Mesodermal cell (in vitro differentiated cells): Measurements from ENCODE around the gene LECT2.

ENCODE experiments used
- H3K27ac ChIP-seq: 2 replicates; pipeline ENCODE4 v1.7.0; 2013; ENCODE audit warnings: mild to moderate bottlenecking, low read depth, low read length, moderate library complexity; ENCODE audit not compliant: severe bottlenecking
- H3K36me3 ChIP-seq: 2 replicates; pipeline ENCODE4 v1.7.1; 2013; ENCODE audit warnings: mild to moderate bottlenecking, low read length, moderate library complexity; ENCODE audit not compliant: control insufficient read depth, insufficient read depth
- H3K4me1 ChIP-seq: one replicate; pipeline ENCODE4 v1.7.1; 2013; ENCODE audit warnings: mild to moderate bottlenecking, low read length; ENCODE audit not compliant: insufficient read depth, control insufficient read depth, poor library complexity, severe bottlenecking
- H3K4me3 ChIP-seq: 2 replicates; pipeline ENCODE4 v1.7.0; 2013; ENCODE audit warnings: low read length, control low read depth, mild to moderate bottlenecking; ENCODE audit not compliant: insufficient read depth, poor library complexity, severe bottlenecking; ENCODE audit errors: extremely low read depth
- H3K9me3 ChIP-seq: 2 replicates; pipeline ENCODE4 v1.7.1; 2013; ENCODE audit warnings: mild to moderate bottlenecking, low read length, moderate library complexity; ENCODE audit not compliant: control insufficient read depth
- WGBS, 2 experiments: methylation state at CpG; one replicate each; pipeline ENCODE4 v1.1.5; 2013; ENCODE audit warnings: missing lambda C conversion rate in 2 of 2; ENCODE audit not compliant: insufficient coverage in 2 of 2; 5-methylcytosine and 5-hydroxymethylcytosine counted together

The LECT2 gene

DNA sequence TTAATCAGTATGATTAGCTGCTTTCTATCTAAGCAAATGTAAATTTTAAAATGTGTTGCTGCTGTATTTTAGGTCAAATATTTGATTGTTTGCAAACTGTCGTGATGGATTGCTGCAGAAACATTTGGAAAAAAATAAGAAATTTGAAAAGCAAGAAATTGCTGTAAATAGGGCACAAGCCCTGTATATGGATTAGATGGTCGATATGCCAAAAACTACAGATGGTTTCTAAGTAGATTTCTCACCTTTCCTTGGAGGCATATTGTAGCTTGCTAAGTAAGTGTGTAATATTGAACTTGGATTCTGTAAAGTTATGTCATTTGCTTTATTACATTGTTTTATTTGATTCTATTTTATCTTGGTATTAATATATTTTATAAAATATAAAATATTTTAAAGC is 13.1 kb downstream of the LECT2 start:
- Histone ChIP-seq H3K4me3 (no peak overlapping the region), H3K9me3 (no peaks in the 10 kb centered on the region), H3K36me3 (no peaks in the 10 kb centered on the region), H3K27ac (no peak overlapping the region), H3K4me1 (no peaks in the 10 kb centered on the region)
- 71 to 95% methylated on average over 2 of the region's 2 CpGs for WGBS, 2 experiments

DNA sequence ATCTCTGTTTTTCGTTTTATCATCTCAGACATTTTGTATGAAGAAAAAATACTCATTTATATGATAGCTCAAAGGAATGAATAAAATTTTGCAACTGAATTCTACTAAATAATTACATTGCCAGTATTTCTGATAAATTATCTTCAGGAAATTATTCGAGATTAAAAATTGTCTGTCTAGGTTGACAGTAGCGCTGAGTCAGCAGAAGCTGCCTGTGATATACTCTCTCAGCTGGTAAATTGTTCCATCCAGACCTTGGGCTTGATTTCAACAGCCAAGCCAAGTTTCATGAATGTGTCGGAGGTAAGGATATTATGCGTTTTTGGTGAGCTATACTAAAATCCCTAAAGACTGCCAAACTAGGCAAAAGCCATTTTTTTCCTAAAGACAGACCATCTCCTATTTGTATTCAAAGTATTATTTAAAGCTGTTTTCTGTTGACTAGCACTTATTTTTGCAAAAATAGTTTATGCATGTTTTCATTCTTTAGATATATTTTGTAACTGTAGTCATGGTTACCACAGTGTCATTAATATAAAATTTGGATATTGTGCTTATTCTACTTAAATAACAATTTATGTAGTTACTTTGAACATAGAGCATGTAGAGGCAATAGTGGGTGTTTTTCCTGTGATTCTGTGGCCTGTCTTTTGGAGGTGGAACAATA is 17.4 kb downstream of the LECT2 start:
- Histone ChIP-seq H3K36me3 (no peaks in the 10 kb centered on the region), H3K27ac (no peak overlapping the region), H3K4me3 (no peak overlapping the region), H3K9me3 (no peaks in the 10 kb centered on the region), H3K4me1 (no peaks in the 10 kb centered on the region)
- WGBS, 2 experiments = 90 to 95% methylated on average over 2 to 3 of the region's 5 CpGs

DNA sequence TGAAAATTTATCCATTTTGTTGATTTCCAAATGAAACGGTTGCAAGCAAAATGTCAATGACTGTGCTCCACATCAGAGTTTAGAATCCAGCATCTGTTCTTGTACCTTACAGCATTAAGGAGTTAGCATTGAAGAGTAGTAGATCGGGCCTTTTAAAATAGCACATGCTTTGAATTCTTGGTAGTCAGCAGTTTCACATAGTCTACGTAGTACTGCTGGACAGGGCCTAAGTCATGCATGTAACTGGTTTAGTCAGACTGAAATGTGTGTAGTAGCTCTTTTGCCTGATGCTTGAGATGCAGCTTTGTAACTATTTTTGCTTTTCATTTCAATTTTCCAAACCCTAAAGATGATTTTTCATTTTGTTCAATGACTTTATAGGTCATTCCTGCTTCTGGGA is 19.8 kb downstream of the LECT2 start:
- Histone ChIP-seq H3K27ac (no peak overlapping the region), H3K9me3 (no peaks in the 10 kb centered on the region), H3K4me1 (no peaks in the 10 kb centered on the region), H3K36me3 (no peaks in the 10 kb centered on the region), H3K4me3 (no peak overlapping the region)
- WGBS, 2 experiments = 73 to 93% methylated on average over 3 of the region's 3 CpGs

DNA sequence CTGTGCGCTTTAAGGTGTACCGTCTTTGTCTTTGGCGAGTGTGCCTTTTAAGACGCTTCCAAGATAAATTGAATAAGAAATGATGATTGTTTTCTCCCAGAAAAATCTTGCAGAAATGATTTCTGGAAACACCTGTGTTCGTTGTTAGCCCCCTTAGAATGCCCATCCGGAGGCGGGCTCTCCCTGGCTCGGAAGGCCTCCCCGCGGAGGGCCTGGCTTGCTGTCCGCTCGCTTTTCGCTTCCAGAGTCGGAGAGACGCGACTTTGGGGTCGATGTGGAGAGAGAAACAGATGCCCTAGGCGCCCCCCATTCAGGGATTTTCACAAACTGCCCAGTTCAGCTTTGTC is 23.9 kb downstream of the LECT2 start:
- WGBS, 2 experiments = 7 to 14% methylated on average over 7 of the region's 18 CpGs
- Histone ChIP-seq H3K4me1 (no peaks in the 10 kb centered on the region), H3K36me3 (no peaks in the 10 kb centered on the region), H3K4me3 (peak overlapping the region; percentile 29), H3K27ac (no peak overlapping the region), H3K9me3 (no peaks in the 10 kb centered on the region)

DNA sequence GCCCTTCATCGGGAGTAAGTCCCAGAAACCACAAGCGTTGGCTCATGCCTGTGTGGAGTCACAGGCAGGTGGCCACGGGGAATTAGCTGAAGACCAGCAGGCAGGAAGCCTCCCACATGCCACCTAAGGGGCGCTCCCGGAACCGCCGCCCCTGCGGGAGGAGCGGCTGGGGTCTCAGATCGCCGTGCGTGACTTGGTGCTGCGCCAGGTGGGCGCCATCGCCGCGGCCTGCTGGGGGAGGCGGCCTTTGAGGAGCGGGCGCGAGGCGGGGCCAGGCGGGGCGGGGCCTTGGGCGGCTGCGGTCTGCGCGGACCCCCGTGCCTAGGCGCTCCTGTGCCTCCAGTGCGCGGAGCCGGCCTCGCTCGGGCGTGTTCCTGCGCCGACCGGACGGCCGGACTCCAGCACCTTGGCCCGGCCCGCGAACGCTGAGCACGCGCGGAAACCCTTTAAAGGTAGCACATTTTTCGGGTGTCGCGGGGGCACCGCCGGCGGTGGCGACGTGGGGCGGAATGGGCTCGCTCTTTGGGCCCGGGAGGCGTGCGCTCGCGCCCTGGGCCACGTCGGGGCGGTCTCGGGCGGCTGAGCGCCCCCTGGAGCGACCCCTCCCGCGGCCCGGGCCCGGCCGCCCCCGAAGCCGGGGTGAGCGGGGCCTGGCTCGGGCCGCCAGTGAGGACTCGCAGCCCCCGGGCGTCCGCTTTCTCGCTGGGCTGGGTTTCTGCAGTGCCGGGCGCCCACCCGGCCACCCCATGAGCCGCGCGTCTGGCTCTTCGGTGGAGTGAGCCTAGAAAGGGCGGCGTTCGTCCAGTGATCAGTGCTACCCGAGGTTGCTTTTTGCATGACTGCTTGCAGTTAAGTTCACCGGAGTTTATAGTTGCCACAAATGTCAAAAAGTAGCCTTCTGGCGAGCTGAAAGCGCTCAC is 24.5 kb downstream of the LECT2 start:
- Histone ChIP-seq H3K4me3 (peak overlapping the region; percentile 29), H3K4me1 (no peaks in the 10 kb centered on the region), H3K36me3 (no peaks in the 10 kb centered on the region), H3K9me3 (no peaks in the 10 kb centered on the region), H3K27ac (no peak overlapping the region)
- WGBS, 2 experiments = 2% methylated on average over 96 to 98 of the region's 99 CpGs

DNA sequence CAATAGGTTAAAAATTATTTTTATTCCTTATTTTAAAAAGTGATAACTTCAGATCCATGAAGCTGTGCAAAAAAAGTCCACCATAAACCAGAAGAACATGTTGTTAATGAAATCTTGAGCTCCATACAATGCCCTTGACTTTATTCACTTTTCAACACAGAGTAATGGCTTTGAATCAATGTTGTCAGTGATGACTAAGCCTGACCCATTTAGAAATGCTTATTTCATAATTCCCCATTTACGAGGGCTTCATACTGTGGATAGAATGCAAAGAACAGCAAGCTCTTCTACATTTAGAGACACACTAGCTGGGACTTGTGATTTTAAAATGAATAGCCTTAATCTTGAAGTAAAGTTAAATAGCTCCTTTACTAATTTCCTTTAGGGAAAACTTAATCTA is 33.4 kb downstream of the LECT2 start:
- Histone ChIP-seq H3K36me3 (no peaks in the 10 kb centered on the region), H3K9me3 (no peaks in the 10 kb centered on the region), H3K27ac (no peak overlapping the region), H3K4me1 (no peaks in the 10 kb centered on the region), H3K4me3 (no peak overlapping the region)
- WGBS, 2 experiments = no CpG with 5 or more reads among the region's 1 CpG

DNA sequence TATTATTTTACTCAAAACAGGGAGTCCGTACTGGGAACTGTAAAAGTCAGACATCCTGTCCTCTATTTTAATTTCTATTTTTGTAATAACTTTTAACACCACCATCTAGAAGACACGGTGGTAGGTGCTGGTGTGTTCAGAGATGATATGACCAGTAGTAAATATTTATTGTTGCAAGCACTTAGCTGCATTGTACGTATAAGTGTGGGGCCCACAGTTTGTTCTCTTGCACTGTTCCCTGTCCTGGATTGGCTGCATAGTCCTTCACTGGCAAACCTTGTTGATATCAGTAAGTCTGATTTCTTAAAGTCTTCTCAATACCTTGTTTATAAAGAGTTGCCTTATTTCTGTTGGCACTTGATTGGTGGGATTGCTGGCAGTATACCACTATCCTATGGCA is 34.6 kb downstream of the LECT2 start:
- H3K4me1 ChIP-seq = no peaks in the 10 kb centered on the region
- H3K27ac ChIP-seq = no peak overlapping the region
- no peak overlapping the region for H3K4me3 ChIP-seq
- no peaks in the 10 kb centered on the region for H3K9me3 ChIP-seq
- no peaks in the 10 kb centered on the region for H3K36me3 ChIP-seq
- WGBS, 2 experiments = 83 to 89% methylated on average over 1 of the region's 3 CpGs

DNA sequence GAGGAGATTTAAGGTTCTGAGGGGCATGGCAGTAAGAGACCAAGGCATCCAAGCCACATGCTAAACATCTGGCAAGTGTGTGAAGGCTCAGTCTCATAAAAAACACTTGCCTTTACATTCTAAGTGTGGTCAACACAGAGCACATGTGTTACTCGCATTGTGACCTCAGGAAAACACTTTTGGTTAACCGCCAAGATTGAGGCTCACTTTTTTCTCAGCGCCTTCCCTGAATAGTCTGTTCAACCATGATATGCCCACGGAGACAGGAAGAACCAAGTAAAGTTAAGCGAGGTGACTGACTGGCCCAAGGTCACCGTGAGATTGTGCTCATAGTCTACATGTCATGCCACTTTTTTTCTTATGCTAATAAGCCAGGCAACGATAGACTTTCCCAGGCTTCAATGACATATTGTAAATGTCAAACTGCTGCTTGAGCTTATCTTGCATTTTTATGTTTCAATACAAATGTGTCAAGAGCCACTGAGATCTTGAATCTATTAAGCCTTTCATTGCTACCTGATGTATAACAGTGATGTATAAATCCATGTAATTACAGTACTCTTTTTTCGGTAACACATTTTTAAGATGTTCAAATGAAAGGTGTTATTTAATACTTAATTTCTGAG is 38.0 kb downstream of the LECT2 start:
- Histone ChIP-seq H3K27ac (no peak overlapping the region), H3K4me1 (no peaks in the 10 kb centered on the region), H3K9me3 (no peaks in the 10 kb centered on the region), H3K36me3 (no peaks in the 10 kb centered on the region), H3K4me3 (no peak overlapping the region)
- WGBS, 2 experiments = 88 to 91% methylated on average over 7 of the region's 8 CpGs

DNA sequence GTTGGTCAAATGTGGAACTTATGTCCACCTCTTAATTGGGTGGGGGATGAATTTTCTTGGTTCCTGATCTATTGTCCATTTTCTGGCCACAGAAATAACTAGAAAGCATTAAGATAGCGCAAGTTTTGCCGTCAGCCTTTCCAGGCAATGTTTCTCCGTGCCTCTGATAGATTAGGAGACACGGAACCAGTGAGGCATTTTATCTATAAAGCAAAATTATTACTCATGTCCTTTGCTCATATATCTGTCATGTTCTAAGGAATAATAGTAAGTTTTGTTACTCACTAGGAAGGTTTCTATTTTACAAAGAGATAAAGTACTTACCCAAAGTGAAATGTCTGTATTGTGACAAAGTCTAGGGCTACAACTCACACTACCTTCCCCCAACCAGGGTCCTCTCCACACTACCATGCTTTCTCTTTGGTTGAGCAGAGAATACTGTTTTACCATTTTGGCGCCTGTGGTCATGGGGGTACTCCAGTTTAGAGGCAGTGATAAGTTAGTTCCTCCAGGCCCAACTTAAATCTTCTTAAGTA is 39.2 kb downstream of the LECT2 start:
- Histone ChIP-seq H3K36me3 (no peaks in the 10 kb centered on the region), H3K27ac (no peak overlapping the region), H3K4me3 (no peak overlapping the region), H3K4me1 (no peaks in the 10 kb centered on the region), H3K9me3 (no peaks in the 10 kb centered on the region)
- WGBS, 2 experiments = 100% methylated on average over 1 of the region's 5 CpGs; no CpG with 5 or more reads in 1 of the 2 experiments

DNA sequence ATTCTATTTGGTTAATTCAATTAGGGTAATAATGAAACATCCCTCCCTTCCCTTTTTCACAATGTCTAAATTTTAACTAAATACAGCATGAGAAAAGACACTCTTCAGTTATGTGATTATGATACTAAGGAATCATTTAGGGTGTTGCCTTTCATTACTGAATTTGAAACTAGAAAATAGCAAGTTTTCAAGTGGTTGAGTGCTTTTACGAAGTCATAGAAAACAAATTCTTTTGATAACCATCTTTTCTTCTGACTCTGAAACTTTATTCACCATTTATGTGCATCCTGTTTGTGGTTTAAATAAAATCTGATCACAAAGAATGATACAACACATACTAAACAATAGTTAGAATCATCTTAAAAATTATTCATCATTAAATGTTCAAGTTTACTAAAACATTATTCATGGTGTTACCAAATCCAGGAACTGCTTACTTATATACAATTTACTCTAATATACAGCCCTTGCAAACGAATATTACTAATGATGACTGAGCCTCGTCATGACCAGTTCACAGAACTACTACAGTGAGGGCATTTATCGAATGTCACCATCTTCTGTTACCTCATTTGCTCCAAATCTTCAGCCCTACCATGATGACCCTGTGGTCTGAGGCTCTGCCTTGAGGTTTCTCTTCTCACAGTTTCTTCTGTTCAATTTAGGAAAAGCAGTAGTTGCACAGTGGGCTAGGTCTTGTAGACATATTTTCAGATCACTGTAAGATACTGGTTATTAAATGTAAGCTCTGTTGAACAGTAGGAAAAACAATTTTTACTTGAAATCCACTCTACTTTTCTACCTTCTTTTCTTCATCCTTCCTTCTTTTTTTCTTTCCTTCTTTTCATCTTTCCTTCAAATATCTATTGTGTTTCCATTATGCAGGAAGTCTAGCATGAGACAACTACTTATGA is 40.8 kb downstream of the LECT2 start:
- 67 to 79% methylated on average over 3 of the region's 4 CpGs for WGBS, 2 experiments
- no peak overlapping the region for H3K4me3 ChIP-seq
- H3K27ac ChIP-seq = no peak overlapping the region
- no peaks in the 10 kb centered on the region for H3K4me1 ChIP-seq
- no peaks in the 10 kb centered on the region for H3K9me3 ChIP-seq
- H3K36me3 ChIP-seq = no peaks in the 10 kb centered on the region
